Measurements from ENCODE around the gene C11orf87. TPM values are rescaled to one million over a fixed set of nuclear protein-coding genes. Genes with fewer than 3 reads are reported as not detected.

C11orf87 gene
- total and polyA plus RNA-seq, 4 donors: 0.09 TPM; not detected in 3

DNA sequence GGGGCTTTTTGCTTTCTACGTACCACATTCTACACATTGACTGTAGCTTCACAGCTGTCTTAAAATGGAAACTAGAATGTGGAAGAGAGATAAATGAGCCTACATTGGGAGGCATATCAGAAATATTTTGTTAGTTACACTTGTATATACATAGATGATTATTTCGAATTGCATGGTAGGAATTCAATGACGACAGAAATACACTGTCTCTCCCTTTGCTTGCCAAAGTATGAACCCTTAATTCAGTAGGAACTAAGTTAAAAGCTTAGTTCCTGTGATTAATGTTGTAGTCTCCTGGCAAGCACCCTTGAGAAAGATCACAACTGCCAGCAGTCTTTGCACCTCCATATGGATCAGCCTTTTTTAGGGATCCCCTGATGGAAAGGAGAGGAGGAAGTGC is 10.1 kb downstream of the C11orf87 start:
- ATAC-seq (ENCODE audit: insufficient read depth, low FRiP score) (no peak), DNase-seq (no peak)
- Histone ChIP-seq H3K9me3 (ENCODE audit: control insufficient read depth in 4 of 4, insufficient read depth in 3 of 4, low read length in 3 of 4) (no peaks in the 10 kb centered on the region), H3K4me1 (ENCODE audit: control insufficient read depth in 5 of 5, insufficient read depth in 5 of 5, low read length in 5 of 5) (no peaks in the 10 kb centered on the region), H3K36me3 (ENCODE audit: control insufficient read depth in 4 of 4, insufficient read depth in 4 of 4, low read length in 4 of 4) (no peaks in the 10 kb centered on the region), H3K4me3 (no peak overlapping the region), H3K27me3 (ENCODE audit: control insufficient read depth in 3 of 3, insufficient read depth in 3 of 3, low read length in 2 of 3) (peaks cover 0 to 2% (median 0%) of the 10 kb centered on the region in 3 donors), H3K27ac (ENCODE audit: low read depth in 1 of 2, low read length in 1 of 2) (no peak overlapping the region), H3K9ac (ENCODE audit: insufficient read depth in 1 of 2, low read length in 2 of 2) (no peak overlapping the region)
- no peak for TF ChIP-seq CTCF (IDR thresholded peaks at IDR 0.05; ENCODE audit: control extremely low read depth, extremely low read depth)
- WGBS, 2 donors: 70 to 77% methylated on average over 3 of the region's 3 CpGs

DNA sequence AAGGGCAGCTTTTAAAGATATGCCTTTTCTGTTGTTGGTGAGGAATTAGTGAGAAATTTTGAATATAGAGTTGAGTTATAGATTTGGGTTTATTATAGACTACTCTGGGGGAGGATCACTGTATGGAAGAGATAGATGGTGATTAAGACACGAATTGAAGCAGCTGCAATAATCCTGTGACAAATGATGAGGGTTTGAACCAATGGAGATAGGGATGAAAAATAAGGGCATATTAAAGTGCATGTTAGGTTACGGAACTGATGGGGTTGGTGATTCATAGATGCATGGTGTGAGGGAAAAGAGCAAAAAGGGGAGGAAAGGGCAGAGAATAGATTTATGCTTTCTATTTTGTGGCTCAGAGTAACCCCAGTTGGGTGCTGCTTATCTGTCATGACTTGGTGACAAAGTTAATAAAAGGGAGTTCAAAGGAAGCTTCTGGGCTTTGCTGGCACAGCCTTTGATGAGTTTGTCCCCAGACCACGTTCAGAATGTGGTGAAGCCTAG is 11.8 kb downstream of the C11orf87 start:
- Histone ChIP-seq H3K4me1 (ENCODE audit: control insufficient read depth in 5 of 5, insufficient read depth in 5 of 5, low read length in 5 of 5) (no peaks in the 10 kb centered on the region), H3K9me3 (ENCODE audit: control insufficient read depth in 4 of 4, insufficient read depth in 3 of 4, low read length in 3 of 4) (no peaks in the 10 kb centered on the region), H3K4me3 (no peak overlapping the region), H3K27me3 (ENCODE audit: control insufficient read depth in 3 of 3, insufficient read depth in 3 of 3, low read length in 2 of 3) (no peaks in the 10 kb centered on the region), H3K36me3 (ENCODE audit: control insufficient read depth in 4 of 4, insufficient read depth in 4 of 4, low read length in 4 of 4) (no peaks in the 10 kb centered on the region), H3K27ac (ENCODE audit: low read depth in 1 of 2, low read length in 1 of 2) (no peak overlapping the region), H3K9ac (ENCODE audit: insufficient read depth in 1 of 2, low read length in 2 of 2) (no peak overlapping the region)
- WGBS, 2 donors: 54 to 74% methylated on average over 3 of the region's 3 CpGs
- TF ChIP-seq CTCF (IDR thresholded peaks at IDR 0.05; ENCODE audit: control extremely low read depth, extremely low read depth): no peak
- DNase-seq (no peak), ATAC-seq (ENCODE audit: insufficient read depth, low FRiP score) (no peak)

DNA sequence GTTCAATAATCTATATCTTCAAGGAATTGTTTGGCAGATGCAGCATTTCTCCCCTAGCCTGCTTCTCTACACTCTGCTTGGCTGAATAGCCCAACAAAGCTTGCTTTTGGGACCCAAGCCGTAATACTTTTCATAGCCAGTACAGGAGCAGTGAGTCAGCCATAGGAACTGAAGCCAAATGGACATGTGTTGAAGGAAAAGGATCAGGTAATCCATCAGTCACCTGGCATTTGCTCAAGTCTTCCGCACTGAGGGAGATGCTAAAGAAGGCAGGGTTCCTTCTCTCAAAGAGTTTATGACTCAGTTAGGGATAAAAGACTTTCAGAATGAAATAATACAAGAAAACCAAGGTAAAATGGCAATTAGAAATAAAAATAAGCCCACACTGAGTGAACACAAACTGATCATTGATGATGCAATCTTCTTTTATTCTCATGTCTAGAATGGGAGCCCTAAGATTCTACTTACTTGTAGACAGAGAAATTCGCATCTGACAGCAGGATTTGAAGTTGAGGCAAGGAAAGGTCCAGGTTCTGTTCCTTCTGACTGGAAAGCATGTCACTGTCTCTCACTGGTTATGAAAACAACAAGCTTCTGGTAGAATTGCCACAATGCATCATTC is 13.2 kb downstream of the C11orf87 start:
- no peak for TF ChIP-seq CTCF (IDR thresholded peaks at IDR 0.05; ENCODE audit: control extremely low read depth, extremely low read depth)
- no peak for ATAC-seq (ENCODE audit: insufficient read depth, low FRiP score)
- H3K9ac ChIP-seq (ENCODE audit: insufficient read depth in 1 of 2, low read length in 2 of 2): no peak overlapping the region
- H3K27ac ChIP-seq (ENCODE audit: low read depth in 1 of 2, low read length in 1 of 2): no peak overlapping the region
- no peaks in the 10 kb centered on the region for H3K9me3 ChIP-seq (ENCODE audit: control insufficient read depth in 4 of 4, insufficient read depth in 3 of 4, low read length in 3 of 4)
- H3K4me3 ChIP-seq: no peak overlapping the region
- no peaks in the 10 kb centered on the region for H3K27me3 ChIP-seq (ENCODE audit: control insufficient read depth in 3 of 3, insufficient read depth in 3 of 3, low read length in 2 of 3)
- WGBS, 2 donors: 75 to 79% methylated on average over 3 of the region's 3 CpGs
- H3K4me1 ChIP-seq (ENCODE audit: control insufficient read depth in 5 of 5, insufficient read depth in 5 of 5, low read length in 5 of 5): no peaks in the 10 kb centered on the region
- no peak for DNase-seq
- H3K36me3 ChIP-seq (ENCODE audit: control insufficient read depth in 4 of 4, insufficient read depth in 4 of 4, low read length in 4 of 4): no peaks in the 10 kb centered on the region

DNA sequence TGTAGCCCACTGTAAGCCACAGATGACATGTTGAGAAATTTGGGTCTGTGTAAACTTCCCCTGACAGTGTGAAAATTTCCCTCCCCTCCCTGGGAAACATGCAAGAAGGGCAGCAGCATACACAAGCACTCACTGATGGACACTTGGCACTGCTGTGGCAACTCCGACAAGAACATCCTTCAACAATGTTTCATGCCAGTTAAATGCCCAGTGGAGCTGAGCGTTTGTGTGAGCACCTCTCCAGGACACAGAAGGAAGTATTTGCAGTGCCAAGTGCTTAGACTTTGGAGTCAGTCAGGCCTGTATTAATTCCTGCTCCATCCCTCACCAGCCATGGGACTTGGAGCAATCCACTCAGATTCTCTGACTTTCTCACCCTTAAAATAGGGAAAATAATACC is 17.7 kb downstream of the C11orf87 start:
- Histone ChIP-seq H3K4me3 (no peak overlapping the region), H3K36me3 (ENCODE audit: control insufficient read depth in 4 of 4, insufficient read depth in 4 of 4, low read length in 4 of 4) (no peaks in the 10 kb centered on the region), H3K4me1 (ENCODE audit: control insufficient read depth in 5 of 5, insufficient read depth in 5 of 5, low read length in 5 of 5) (no peaks in the 10 kb centered on the region), H3K27ac (ENCODE audit: low read depth in 1 of 2, low read length in 1 of 2) (no peak overlapping the region), H3K9me3 (ENCODE audit: control insufficient read depth in 4 of 4, insufficient read depth in 3 of 4, low read length in 3 of 4) (no peaks in the 10 kb centered on the region), H3K27me3 (ENCODE audit: control insufficient read depth in 3 of 3, insufficient read depth in 3 of 3, low read length in 2 of 3) (no peaks in the 10 kb centered on the region), H3K9ac (ENCODE audit: insufficient read depth in 1 of 2, low read length in 2 of 2) (no peak overlapping the region)
- ATAC-seq (ENCODE audit: insufficient read depth, low FRiP score) (no peak), DNase-seq (no peak)
- TF ChIP-seq CTCF (IDR thresholded peaks at IDR 0.05; ENCODE audit: control extremely low read depth, extremely low read depth): no peak
- WGBS, 2 donors: 52 to 64% methylated on average over 2 of the region's 2 CpGs
